TTC549 (cell line): ENCODE data around the gene IPPK.

Source experiments
- FAIRE-seq: peaks from 2 replicates; lab custom pipeline; 2012; peaks lifted over from hg19 to GRCh38; lab: Jason Lieb, UNC

Gene IPPK

DNA sequence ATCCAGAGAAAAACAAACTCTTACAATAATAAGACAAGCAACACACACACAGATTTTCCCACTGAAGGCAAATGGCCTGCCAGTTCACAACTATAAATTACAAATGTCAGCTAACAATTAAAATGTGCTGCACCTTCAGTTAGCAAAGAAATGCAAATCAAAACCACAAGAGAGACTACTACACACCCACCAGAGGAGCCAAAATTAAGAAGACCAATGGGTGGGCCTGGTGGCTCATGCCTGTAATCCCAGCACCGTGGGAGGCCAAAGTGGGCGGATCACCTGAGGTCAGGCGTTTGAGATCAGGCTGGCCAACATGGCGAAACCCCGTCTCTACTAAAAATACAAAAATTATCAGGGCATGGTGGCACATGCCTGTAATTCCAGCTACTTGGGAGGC is 15.1 kb upstream of the IPPK start:
- FAIRE-seq: no peak

DNA sequence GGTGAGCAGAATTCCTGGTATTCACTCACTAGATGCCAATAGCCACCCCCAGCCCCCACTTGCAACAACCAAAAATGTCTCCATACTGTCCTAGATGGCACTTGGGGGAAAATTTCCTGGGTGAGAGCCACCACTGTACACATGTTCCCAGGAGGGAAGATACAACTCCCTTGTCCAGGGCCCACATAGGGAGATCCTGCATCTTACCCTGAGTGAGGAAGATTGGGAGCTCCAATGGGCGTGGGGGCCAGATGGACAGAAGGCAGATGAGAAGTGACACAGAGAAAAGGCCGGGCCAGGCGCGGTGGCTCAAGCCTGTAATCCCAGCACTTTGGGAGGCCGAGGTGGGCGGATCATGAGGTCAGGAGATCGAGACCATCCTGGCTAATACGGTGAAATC is 12.3 kb upstream of the IPPK start:
- no peak for FAIRE-seq

DNA sequence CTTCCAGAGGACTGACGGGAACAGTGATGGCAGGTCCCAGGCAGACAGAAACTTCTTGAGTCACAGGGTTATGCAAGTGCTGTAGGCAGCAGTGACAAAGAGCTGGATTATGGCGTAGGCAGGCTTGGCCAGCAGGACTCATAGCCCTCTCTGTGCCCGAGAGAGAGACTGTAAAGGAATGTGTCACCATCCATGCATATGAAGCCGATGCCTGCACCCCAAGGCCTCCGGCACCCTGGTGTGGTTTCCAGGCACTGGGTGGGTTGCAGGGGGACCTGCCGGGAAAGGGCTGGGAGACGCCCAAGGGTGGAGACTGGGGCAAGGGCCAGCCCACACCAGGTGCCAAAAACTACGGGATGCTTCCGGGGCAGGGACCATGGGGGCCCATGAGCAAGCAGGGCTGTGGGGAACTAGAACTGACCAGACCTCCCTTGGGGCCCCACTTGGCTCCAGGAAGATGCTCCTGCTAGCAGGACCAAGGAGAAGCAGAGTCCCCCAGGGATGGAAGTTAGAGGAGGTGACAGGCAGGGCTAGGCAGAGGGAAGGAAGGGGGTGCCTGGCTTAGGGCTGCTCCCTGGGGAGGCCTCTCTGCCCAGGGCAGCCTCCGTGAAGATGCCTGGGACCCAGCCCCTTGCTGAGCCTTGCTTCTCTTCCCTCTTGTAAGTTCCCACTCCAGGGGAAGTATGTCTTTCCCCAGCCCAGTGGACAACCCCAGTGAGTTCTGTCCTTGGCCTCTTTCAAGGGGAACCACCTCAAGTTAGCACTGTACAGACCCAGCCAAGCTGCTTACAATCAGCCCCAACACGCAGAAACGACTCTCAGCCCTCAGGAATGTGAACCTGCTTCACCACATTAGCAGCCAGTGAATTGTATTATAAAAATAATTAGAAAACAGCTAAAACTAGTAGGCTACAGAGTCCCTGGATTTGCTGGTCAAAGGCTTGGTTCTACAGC is 10.5 kb upstream of the IPPK start:
- no peak for FAIRE-seq

DNA sequence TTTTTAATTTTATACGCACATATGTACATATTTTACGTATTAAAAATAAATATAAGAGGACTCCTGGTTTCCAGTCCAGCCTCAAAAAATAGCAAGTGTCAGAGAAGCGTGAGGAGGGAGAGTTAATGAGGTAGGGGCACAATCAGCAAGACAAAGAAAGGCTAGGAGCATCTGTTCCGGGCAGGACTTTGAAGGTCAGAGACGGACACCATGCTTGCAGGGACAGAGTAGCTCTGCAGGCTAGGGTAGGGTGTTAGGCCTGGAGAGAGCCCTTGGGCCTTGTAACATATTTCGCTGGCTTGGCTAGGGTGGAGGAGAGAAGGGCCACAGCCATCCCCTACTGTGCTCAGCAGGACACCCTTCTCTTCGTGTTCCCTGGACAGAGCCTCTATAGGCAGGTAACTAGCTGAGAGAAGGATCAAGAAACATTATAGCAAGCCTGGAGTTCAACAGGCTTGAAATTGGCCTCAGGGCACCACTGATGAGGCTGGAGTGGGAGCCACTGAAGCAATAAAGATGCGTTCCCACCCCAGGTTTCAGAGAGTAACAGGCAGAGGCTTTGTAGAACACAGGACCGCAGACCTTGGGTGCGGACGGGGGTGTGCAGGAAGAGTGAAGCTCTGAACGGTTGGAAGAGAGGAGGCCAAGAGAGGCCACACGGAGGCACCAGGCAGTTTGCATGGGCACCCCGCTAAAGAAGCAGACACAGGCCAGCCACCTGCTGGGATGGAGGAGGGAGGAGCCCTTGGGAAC is 9.7 kb upstream of the IPPK start:
- no peak for FAIRE-seq

DNA sequence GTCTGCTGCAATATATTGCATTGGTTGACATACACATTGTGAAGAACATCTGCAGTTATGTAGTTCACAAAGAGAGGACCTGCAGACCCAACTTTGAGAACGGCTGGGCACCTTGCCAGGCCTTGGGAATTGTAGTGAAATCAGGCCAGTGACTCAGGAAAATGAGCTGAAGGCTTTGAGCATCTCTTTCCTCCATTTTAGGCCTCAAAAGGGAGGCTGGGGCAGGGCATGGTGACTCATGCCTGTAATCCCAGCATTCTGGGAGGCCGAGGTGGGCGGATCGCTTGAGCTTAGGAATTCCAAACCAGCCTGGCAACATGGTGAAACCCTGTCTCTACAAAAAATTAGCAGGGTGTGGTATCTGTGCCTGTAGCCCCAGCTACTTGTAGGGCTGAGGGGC is 1.4 kb upstream of the IPPK start:
- no peak for FAIRE-seq

DNA sequence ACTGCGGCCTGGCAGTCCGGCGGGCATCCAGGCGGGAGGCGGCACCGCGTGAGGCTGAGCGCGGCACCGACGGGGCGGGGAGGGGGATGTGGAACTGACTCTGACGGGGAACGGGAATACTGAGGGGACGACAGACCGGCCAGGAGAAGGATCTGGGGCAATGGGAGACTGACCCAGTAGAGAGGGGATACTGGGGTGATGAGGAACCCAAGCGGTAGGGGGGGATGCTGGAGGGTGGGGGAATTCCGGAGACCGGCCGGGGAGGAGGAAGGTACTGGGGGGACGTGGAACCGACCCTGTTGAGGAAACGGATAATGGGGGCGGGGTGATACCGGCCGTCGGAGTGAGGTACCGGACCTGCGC is 423 bp downstream of the IPPK start:
- no peak for FAIRE-seq

DNA sequence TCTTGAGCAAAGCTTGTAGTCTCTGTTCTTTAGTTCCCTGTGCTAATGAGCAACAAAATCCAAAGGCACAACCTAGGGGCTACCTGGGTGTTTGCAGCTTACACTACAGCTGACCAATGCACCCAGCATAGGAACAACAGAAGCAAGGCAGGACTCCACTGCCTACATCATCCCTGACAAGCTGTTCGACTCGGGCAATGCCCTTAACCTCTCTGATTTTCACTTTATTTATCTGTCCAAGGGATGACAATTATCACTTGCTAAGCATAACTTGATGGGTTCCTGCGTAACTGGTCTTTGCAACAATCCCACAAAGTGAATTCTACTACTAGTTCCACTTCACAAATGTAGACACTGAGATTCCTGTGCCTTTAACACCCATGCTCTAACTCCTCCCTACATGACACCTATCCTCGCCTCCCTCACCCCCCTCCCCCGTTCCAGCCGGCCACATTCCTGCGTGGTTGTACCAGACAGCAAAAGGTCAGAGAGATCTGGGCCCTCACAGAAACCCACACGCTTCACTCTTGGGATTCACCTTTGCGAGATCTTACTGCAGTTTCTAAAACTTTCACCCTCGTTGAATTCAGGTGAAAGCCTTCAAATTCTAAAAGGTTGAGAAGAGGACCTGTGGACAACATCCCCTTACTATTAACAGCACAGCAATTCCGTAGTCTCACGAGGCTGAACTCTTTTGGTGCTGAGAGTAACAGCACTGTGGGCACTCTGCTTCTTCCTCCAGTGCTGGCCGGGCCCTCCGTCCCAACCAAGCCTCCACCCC is 995 bp downstream of the IPPK start:
- no peak for FAIRE-seq

DNA sequence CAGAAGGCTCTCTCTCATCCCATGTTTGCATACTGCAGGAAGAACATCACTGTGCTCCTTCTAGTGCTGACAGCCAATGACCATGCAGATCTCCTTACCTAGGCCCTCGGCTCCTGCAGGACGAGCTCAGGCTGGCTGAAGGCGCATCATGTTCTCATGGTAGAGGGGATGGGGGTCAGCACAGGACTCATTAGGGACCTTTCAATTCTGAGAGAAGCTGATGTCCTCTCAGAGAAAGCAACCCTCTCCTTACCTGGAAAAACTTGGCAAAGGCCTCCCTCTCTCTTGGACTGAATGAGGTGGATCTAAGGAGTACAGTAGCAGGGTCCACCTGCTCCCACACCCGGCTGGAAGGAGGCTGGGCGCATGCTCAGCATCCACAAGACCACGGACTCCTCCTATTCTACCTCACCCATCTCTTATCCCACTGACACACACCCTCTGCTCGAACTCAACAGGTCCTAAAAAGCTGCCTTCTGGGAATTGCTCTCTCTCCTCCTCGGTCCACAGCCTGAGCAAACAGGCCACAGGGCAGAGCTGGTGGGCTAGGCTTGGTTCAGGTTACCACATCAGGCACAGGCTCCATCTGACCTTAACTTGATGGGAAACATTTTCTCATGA is 2.9 kb downstream of the IPPK start:
- FAIRE-seq: no peak

DNA sequence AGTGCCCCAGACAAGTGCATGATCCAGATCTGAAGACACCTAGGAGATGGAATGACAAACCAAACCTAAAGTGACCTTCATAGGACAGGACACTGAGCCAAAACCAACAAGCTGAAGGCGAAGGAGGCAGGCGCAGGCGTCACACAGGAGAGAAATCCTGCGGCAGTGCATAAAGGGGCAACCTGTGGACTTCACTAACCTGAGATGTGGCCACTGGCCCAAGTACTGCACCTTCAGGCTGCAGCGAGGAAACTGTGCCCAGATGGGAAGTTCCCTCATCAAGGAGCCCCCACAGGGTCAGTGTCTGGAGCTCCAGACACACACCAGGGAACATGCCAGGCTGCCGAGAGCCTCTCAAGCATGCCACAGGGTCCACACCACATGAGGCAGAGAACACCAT is 3.7 kb downstream of the IPPK start:
- no peak for FAIRE-seq

DNA sequence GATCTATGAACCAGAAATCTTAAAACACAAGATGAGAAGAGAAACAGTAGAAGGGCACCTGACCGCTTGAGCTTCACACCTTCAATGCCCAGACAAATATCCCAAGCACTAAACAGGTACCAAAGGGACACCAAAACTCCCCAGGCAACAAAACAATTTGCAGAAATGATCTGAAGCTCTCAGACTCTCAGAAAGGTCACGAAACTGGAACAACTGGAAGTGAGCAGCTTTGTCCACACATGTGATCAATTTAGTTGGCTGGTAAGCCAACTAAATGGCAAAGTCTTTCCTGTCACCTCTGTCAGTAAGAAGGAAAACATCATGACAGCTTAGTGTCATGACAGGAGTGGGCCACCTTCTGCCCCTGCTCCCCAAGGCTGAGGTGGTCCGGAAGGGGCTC is 4.1 kb downstream of the IPPK start:
- no peak for FAIRE-seq

DNA sequence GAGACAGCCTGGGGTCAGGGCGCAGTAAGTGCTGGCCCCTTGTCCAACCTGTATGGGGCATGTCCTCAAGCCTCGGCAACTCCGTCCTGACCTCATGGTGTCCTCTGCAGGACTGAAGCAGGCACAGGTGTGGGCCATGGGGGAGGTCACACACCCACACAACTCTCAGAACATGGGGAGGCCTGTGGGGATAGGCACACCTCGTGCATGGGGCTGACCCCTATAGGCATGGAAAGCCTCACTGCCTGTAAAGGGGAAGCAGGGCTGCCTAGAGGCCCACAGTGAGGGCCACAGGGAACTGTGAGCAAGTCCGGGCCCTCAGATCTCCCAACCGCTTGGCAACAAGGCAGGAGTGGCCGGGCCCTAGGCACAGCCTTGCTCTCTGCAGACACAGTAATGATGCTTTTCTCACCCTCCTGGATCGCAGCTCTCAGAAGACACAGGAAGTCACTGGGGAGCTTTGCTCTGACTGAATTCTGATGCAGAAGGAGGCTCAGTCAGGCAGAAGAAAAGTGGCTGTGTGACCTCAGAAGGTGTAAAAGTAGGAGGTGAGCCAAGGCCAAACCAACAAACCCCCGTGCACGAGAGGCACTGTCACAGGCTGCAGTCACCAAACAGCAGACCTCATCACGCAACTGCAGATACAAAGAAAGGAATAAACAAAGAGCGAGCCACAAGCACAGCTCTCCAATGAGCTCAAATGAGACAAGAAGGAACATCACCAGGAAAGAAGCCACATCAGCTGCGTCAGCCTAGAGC is 5.4 kb downstream of the IPPK start:
- FAIRE-seq: no peak

DNA sequence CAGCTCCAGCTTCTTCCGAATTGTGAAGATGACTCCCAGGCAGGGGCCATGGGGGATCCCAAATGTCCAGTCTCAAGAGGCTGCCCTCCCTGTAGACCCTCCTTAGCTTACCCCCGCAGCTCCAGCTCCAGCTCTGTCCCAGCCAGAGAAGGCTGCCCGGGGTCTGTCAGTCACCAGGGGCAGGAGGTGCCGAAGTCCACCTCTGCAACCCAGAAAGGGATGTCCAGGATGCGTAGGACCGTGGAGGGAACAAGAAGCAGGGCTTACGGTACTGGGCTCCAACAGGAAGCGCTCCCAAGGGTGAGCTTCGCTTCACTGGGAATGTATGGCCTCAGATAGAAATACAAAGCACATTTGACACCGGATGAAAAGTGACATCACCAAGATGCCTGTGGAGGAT is 6.0 kb downstream of the IPPK start:
- FAIRE-seq: no peak

DNA sequence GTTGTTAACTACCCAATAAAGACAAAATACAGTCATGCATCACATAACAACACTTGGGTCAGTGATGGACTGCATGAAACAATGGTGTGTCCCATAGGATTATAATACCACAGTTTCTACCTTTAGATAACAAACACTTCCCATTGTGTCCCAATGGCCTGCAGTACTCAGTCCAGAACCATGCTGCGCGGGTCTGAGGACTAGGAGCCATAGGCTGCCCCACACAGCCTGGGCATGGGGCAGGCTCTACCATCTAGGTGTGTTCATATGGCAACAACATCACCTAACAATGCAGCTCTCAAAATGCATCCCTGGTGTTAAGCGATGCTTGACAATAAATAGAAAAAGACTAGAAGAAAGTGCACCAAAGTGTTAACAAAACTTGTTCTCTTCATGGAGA is 6.8 kb downstream of the IPPK start:
- FAIRE-seq: no peak

DNA sequence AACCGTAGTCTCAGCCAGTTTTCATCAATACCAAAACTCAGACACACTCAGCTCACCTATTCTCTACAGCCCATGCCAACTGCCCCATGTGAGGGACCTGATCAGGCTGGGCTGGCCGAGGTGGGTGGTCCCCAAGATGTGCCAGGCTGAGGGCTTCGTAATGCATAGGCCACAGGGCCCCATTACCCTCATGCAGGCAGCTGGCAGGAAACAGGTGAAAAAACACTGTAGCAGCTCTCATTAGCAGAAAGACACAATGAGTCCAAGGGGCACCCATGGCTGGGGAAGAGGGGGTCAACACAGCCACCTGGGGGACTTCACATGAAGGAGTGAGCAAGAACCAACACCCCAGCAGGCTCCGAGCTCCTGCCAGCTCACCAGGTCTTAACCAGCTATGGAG is 8.2 kb downstream of the IPPK start:
- FAIRE-seq: no peak

DNA sequence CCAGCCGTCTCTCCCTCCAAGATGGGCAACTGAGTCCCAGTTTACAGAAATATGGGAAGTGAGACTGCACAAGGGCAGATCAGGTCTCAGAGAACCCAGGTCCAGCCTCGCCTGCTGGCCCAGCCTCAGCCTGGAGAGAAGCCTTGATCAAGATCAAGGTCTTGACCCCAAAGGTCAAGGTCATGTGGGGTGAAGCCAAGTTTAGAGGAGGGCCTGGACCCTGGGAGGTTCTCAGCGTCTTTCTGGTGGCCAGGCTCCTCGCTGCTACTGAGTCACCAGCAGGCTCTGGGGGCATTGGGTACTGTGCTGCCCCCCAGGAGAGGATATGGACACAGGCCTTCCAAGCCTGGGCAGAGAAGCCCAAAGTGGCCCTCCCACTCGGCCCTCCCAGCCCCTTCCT is 8.8 kb downstream of the IPPK start:
- no peak for FAIRE-seq

DNA sequence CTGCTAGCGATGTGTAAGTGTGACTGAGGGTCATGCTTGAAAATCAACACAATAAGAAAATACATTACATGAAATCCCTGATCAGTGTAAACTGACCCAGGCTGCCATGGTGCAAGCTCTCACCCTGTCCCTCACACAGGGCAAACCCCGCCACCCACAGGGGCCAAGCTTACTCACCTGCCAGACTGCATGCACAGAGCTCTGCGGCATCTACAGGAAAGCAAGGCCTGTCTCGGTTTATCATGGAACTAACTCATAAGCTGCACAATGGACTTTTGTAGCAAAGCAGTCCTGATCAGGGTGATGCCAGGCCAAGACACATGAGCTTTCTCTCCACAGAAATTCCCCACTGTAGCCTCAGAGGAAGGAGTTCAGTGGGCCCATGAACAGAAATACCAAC is 9.7 kb downstream of the IPPK start:
- FAIRE-seq: no peak

DNA sequence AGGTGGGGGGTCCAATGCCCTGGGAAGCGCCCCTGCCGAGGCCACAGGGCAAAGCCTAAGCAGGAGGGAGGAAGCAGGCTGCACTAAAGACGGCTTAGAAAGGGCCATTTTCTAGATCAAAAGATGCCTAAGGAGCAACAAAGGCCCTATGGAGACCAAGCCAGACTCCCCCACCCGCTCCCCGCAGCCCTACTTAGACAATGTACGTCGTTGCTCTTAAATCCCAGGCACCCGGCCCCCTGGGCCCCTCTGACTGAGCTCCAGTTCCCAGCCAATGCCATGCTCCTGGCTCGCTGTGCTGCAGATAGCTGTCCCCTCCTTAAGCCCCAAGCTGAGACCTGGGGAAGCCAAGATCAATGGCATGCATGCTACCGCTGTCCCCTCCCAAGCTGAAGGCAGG is 10.3 kb downstream of the IPPK start:
- FAIRE-seq: no peak

DNA sequence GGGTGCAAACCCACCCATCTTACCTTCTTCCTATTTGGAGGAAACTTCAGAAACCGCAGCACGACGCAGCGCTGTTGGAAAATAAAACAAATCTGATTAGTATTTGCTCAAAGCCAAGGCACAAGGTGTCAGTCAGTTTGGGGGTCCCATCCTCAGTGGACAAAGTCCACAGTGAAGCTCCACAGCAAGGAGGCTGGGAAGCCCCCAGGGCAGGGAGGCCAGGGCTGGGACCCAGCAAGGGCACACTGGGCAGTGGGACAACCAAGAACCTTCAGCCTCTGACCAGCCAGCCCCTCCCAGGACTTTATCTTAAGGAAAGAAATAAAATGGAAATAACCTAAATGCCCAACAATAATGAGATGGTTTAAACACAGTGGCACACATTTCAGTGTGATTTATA is 11.3 kb downstream of the IPPK start:
- no peak for FAIRE-seq

DNA sequence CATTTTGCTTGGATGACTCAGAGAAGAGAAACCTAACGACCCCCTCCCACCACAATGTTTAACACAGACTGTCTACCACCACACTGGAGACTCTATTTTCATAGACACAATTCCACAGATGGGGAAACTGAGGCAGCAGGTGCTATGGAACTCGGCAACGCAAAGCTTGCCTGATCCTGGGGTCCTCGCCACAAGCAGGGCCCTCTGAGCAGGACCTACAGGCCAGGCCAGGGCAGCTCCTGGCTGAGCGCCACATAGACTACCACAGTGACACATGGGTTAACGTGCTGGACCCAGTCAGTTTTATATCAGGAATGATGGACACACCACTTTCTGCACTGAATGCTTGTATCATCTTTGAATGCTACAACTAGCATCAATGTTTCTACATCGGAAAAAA is 11.8 kb downstream of the IPPK start:
- FAIRE-seq: no peak

DNA sequence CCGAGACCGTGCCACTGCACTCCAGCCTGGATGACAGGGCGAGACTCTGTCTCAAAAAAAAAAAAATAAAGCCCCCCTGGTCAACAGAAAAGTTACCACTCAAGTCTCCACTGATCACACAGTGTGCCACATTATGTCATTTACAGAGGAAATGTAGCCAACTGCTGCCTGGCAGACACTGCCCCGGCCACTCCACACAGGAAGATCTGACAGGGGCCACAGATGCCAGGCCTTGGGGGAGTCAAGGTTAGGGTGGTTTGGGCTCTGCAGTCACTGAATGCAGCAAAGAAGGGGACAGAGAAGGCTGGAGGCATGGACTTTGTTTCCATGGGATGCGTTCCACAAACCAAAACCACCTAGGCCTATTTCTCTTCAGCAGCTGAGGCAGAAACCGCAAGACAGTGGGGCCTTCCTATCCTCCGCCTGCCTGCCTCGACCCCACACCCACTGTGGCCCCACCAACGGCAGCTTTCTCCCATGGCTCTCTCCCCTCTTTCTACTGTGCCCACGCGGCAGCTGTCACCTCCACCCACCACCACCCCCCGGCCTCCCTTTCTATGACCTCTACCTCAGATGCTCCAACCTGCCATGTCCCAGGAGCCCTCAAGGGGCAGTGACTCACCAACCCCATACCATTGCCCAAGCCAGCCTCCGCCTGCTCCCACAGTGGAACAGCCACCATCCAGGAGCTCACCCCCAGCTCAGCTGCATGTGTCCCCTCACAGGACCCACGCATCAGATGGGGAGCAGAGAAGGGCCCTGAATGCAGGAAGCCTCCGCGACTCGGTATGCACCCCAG is 12.4 kb downstream of the IPPK start:
- no peak for FAIRE-seq

DNA sequence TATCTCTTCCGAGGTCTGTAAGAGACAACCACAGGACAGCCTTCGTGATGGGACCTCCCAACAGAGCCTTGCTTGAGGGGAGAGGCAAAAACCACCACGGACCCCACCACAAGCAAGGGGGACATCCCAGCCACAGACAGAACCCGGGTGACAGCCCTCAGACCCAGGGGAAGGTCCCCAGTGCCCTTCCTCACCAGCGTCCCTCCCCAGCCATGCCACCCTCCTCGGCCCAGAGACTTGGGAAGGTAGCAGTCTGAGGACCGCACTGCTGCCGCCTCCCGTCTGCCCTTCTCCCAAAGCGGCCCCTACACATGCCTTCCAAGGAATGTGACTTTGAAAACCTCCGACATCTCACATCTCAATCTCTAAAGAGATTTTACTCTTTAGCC is 13.4 kb downstream of the IPPK start:
- no peak for FAIRE-seq
